SK-N-DZ (cell line): ENCODE results near the gene ZC3H14.

Source experiments
- DNase-seq: peaks from one replicate; pipeline ENCODE4 v3.0.0-alpha.2; 2015; ENCODE audit warnings: low spot score

ZC3H14 gene

DNA sequence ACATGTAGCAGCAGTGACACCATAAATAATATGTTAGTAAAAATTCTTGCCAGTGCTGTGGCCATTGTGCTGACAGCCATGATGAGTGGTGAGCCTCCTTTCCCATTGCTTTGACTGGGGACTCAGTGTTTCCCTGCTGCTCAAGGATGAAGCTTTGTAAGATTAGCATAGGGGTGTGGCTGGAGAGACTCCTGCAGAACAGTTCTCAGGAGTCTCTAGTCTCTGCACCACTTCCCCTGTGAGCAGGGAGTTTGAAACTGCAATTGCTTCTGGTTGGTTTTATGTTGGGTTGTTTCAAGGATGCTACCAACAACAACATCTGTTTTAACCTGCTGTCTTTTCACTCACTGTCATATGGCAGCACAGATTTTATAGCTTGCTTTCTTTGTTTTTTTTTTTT is 41.4 kb downstream of the ZC3H14 start:
- no peak for DNase-seq

GRCh38 chr14:88605594-88605993 is 42.8 kb downstream of the ZC3H14 start:
- DNase-seq: no peak

DNA sequence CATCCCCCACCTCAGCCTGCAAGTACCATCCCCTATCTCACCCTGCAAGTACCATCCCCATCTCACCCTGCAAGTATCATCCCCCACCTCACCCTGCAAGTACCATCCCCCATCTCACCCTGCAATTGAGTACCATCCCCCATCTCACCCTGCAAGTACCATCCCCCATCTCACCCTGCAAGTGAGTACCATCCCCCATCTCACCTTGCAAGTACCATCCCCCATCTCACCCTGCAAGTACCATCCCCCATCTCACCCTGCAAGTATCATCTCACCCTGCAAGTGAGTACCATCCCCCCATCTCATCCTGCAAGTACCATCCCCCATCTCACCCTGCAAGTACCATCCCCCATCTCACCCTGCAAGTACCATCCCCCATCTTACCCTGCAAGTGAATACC is 45.0 kb downstream of the ZC3H14 start:
- DNase-seq: no peak

- no peak for DNase-seq
Observed at GRCh38 chr14:88611878-88612277, 49.0 kb downstream of the ZC3H14 start.

DNA sequence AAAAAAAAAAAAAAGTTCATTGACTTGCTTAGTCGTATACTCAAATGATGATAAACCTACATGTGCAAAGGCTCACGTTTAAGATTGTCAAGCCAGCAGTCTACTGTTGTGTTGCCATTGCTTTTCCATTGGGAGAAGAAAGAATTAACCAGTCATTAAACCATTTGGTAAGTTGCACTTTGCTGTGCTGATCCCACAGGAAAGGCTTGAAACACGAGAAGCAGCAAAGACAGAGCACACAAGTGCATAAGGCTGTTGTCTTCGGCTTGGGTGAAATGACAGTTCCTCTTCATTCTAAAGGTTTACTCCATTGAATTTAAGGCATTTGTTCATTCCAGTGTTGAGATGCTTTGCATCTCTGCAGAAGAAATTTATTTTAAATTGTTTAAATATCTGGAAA is 50.1 kb downstream of the ZC3H14 start:
- no peak for DNase-seq

DNA sequence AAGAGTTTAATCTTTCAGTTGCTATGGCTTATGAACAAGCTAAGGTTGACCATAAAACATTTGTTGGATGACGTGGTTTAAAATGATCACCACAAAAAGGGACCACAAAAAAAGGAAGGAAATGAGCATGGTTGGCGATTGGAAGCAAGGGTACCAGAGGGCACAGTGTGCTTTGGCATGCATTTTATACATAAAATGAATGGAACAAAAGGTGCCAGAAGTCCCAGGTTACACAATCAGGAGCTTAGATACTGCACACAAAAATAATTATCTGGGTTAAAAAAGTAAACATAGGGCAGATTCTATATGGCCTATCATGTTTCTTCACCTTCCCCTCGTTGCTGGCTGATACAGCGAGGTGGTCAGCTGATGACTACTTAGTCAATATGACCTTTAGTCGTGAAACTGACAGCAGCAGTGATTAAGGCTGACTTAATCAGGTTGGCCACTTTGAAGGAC is 50.7 kb downstream of the ZC3H14 start:
- no peak for DNase-seq

DNA sequence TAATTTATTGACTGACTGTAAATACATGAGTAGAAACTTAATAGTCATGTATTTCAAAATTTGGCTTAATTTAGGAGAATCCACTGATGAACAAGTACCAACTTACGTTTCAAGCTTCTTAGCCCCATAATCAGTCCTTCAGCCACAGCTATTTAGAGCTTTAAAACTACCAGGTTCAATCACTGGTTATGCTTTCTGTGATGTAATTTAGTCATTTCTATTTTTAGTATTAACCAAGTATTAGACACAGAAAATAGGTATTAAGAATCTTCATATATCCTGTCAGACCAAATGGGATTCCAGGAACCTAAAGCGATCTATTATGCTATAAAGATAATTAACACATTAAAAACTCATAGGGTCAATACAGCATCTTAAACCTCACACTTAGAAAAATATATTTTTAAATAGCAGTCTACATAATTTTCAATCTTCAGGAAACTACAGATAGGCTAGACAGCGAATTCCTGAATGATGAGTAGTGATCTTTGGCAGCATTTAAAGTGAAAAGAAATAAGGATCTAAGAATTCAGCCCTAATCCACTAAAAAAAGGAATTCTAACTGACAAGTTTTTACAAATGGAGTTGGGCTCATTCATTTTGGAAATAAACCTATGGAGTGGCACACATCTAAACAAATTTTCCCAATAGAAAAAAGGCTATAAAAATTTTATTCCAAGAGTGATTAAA is 51.5 kb downstream of the ZC3H14 start:
- no peak for DNase-seq

- no peak for DNase-seq
Observed at GRCh38 chr14:88616697-88617096, 53.9 kb downstream of the ZC3H14 start.

DNA sequence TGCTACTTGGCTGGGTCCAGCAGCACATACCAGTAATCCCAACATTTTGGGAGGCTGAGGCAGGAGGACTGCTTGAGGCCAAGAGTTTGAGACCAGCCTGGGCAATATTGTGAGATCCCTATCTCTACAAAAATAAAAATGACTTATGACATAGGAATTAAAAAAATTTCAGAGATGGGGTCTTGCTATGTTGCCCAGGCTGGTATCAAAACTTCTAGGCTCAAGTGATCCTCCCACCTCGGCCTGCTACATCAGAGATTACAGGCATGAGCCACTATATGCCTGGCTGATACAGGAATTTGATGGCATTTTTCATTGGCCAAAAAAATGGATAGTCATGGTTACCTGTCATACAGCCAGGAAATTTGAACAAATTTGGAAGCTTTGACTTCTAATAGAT is 54.6 kb downstream of the ZC3H14 start:
- no peak for DNase-seq

DNA sequence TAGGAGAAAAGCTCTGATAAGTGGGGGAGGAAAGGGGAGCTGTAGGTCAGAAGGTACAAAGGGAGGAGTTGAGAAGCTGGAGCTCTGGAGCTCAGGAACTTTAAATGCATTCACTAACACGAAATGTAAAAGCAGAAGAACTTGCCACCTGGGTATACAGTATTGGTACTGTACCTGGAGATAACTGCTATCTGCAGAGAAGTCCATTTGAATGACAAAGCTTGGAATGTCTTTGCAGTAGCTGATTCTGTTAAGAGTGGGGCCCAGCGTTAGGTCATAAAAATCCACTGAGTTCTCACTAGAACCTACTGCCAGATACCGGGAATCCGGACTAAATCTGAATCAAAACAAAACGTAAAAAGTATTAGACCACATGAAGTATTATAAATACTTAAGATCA is 55.6 kb downstream of the ZC3H14 start:
- DNase-seq: no peak

- DNase-seq: no peak
Observed at GRCh38 chr14:88621100-88621499, 58.3 kb downstream of the ZC3H14 start.

DNA sequence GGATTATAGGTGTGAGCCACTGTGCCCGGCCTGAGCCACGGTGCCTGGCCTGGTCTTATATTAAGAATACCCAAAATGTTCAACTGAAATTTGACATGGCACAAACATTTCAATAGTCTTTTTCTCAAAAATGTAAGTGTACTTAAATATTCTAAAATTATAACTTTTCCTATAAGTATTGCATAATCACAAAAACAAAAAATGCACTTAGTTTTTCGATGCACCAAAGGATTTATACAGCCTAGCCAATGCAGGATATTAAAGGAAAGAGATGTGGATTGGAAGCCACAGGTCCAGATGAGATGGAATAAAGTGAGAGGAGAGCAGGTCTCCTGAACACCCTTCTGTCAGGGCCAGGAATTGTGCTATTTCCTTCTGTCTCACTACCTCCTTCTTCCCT is 62.8 kb downstream of the ZC3H14 start:
- DNase-seq: no peak

DNA sequence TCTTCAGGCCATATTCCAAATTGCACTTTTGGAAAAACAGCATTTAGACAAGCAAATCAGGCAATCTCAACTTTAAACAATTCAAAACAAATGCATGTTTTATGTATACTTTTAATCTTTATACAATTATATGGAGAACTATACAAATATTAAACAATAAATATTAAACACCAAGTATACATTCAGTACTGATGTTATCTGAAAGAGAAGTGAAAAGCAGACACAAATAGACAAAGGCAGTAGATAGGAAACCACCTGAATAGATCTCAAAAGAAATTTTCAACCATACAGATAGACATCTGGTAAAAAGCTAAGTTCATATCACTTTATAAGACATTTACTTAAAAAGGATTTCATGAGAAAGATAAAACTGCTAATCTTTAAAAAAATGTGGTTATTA is 65.2 kb downstream of the ZC3H14 start:
- no peak for DNase-seq

DNA sequence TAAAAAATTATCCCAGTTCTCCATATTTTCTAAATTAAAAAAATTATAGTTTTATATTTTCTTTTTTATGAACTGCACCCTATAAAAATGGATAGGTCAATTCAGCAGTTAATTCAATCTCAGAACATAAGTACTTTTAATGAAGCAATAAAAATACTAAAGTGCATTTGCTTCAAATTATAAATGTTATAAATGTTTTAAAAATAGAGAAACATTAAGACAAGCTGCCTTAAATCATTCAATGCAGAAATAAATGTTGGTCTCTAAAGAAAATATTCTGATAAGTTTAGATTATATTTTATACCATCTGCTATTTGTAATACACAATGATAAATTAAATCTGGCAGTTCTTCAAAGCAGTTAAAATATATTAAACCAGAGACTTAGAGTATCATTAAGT is 65.6 kb downstream of the ZC3H14 start:
- DNase-seq: no peak

DNA sequence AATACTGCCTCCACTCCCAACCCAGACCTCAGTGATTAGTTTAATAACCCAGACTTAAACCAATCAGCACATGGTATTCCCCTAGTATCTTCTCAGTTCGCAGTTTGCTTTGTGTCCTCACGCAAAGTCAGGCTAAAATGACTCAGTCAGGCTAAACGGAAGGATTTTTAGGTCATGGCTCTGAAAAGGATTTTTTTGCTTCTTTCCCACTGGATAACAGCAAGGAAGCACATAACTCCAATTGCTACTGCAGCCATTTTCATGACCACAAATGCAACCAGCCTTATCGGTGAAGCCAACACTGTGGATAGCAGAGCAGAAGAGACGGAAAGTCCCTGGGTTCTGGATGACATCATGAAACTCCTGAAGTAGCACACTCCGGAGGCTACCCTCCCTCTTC is 67.7 kb downstream of the ZC3H14 start:
- DNase-seq: no peak

DNA sequence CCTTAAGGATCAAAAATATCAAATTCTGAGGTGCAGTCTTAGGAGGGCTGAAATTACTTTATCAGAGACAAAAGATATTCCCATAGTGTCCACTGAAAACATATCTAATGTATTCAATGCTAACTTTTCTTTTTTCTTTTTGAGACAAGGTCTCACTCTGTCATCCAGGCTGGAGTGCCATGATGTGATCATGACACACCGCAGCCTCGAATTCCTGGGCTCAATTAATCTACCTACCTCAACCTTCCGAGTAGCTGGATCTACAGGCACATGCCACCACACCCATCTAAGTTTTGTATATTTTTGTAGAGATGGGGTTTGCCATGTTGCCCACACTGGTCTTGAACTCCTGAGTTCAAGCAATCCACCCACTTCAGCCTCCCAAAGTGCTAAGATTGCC is 68.3 kb downstream of the ZC3H14 start:
- no peak for DNase-seq

DNA sequence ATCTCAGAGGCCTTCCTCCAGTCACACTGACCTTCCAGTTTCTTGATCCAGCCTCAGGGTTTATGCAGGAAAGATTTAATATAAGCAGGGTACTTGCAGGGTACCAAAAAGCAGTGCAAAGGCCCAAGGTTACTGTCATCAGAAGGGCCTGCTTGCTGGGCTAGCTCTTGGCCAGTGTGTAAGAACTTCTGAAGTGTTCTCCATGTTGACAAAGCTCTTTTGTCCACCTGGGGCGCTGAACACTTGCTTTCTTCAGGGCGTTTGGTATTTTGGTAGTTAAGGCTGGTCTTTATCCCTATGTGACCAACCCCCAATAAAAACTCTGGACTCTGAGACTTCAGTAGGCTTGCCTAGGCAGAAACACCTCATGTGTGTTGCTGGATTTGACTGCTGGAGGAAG is 69.7 kb downstream of the ZC3H14 start:
- DNase-seq: no peak

DNA sequence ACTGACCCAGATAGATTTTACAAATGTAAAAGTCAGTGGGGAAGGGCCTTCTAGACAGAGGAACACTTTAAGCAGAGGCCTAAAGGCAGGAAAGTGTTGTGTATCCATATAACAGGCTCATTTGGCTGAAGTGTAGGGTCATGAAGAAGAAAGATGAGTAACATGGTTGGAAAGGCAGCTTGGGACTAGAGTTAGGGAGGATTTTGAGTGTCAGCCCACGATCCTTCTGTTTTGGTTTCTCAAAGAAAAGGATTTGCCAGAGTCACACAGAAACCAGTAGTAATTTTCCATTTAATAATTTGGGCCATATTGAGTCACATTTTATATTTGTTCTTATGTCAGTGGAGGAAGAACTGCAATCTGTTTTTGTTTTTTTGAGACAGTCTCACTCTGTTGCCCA is 76.4 kb downstream of the ZC3H14 start:
- DNase-seq: no peak

DNA sequence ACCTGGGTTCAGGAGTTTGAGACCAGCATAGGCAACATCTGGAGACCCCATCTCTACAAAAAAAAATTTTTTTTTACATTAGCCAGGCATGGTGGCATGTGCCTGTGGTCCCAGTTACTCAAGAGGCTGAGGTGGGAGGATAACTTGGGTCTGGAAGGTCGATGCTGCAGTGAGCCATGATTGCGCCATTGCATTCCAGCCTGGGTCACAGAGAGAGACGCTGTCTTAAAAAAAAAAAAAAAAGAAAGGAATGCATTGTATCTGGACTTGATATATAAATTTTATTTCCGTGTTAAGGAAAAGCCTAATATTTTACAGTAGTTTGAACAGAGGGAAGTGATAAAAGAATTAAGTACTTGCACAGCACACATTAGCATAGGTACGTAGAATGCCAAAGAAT is 97.2 kb downstream of the ZC3H14 start:
- no peak for DNase-seq

- peak; percentile 74 for DNase-seq
Observed at GRCh38 chr14:88667555-88668273, 104.9 kb downstream of the ZC3H14 start.

GRCh38 chr14:88668448-88669116 is 105.7 kb downstream of the ZC3H14 start:
- no peak for DNase-seq

GRCh38 chr14:88669346-88669745 is 106.5 kb downstream of the ZC3H14 start:
- DNase-seq: no peak
